T follicular helper cell (primary cell): ENCODE results near the gene GPM6B.

Experiments
- DNase-seq: peaks from one replicate; pipeline ENCODE4 v3.0.0-alpha.2; 2020; ENCODE audit warnings: low read depth

Gene GPM6B

DNA sequence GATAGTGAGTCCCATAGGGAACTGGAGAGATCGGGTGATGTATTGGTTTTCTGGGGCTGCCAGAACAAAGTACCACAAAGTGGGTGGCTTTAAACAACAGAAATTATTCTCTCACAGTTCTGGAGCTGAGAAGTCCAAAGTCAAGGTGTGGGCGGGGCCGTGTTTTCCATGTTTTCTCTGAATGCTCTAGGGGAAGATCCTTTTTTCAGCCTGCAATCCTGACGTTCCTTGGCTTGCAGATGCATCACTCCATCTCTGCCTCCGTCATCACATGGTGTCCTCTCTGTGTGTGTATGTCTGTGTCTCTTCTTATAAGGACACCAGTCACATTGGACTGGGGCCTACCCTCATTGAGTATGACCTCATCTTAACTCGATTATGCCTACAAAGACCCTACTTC lies 7.9 kb upstream of the GPM6B start:
- DNase-seq = no peak

GRCh38 chrX:13821738-13822137 lies 4.8 kb upstream of the GPM6B start:
- no peak for DNase-seq

DNA sequence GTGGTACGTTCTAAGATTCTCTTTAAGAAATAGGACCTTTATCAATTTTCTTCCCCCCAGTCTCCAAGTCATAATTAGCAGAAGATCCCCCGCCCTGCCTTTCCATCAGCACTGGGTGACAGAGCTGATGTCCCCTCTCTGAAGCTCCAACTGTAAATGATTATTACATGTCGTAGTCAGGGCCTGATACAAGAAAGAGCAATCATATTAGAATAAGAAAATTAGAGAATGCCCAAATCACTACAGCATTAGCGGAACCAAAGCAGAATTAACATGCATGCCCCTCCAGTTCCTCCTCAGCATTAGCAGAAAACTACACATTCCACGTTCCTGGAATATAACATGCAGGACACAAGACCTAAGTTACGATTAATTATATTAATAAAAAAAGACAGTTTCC lies 717 bp downstream of the GPM6B start:
- DNase-seq = no peak

- no peak for DNase-seq
Measured at GRCh38 chrX:13815664-13816063, 1.2 kb downstream of the GPM6B start.

DNA sequence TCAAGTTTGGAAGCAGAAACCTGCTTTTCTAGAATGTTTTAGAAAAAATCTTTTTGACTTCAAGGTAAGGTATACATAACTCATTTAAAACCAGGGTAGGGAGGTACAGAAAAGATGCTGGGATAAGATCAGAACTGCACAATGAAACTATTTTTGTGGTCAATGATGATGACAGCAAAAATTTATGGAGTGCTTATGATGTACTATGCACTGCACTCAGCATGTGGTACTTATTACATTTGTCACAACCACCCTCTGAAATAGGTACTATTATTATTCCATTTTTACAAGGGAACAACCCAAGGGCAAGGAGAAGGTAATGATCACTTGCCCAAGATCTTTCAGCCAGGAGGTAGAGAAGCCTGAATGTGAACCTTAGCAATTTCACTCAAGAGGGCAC lies 8.0 kb downstream of the GPM6B start:
- DNase-seq = no peak

- no peak for DNase-seq
Measured at GRCh38 chrX:13808293-13808692, 8.6 kb downstream of the GPM6B start.

DNA sequence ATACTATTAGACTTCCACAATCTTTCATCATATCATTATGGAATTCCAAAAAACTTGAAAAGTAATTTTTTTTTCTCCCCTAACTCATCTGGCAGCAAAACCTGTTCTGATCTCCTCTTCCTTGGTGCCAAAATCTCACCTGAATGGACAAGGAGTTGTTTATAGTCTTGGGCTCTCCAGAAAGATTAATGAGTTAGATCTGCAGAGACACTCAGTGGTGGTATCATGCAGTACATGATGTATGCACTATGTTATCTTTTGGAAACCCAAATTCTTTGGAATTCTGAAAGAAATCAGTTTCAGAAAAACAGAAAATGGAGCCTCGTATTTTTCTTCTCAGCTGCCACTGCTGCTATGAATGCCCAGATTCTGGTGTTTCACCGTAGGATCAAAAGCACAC lies 11.7 kb downstream of the GPM6B start:
- DNase-seq = no peak

GRCh38 chrX:13803116-13803515 lies 13.8 kb downstream of the GPM6B start:
- DNase-seq = no peak

- no peak for DNase-seq
Measured at GRCh38 chrX:13798184-13798583, 18.7 kb downstream of the GPM6B start.

DNA sequence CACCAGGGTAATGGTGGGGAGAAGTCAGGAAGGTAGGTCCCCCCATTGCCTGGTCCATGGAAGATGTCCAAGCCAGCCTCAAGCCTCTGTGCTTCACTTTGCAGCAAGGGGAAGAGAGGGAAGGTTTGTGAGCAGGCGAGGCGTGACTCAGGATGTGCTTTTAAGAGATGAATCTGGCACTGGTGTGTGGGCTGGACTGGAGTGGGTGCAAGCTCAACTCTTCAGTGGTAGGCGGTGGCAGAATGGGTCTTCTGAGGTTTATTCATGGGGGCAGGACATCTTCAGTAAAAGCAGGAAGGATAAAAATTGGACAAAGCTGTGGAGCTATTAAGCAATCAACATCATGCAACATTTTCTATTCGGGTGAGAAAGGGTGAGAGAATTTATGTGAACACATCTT lies 19.4 kb downstream of the GPM6B start:
- DNase-seq = no peak

DNA sequence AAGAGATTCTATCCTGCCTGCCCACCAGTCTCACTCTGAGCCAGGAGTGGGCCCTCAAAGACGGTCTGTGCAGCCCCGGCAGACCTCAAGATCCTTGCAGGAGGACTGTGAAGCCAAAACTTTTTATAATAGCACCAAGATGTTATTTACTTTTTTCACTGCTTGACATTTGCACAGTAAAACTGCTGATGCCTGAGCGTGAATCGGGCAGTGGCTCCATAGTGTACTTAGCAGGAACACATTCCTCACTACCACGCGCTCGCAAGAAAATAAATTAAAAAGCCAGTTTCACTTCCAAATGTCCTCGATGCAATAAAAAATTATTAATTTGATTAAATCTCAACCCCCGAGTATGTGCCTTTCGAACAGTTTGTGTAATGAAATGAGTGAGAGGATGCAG lies 22.5 kb downstream of the GPM6B start:
- no peak for DNase-seq

GRCh38 chrX:13793897-13794296 lies 23.0 kb downstream of the GPM6B start:
- DNase-seq = no peak

- DNase-seq = no peak
Measured at GRCh38 chrX:13791559-13791958, 25.3 kb downstream of the GPM6B start.

GRCh38 chrX:13791145-13791544 lies 25.7 kb downstream of the GPM6B start:
- DNase-seq = no peak

DNA sequence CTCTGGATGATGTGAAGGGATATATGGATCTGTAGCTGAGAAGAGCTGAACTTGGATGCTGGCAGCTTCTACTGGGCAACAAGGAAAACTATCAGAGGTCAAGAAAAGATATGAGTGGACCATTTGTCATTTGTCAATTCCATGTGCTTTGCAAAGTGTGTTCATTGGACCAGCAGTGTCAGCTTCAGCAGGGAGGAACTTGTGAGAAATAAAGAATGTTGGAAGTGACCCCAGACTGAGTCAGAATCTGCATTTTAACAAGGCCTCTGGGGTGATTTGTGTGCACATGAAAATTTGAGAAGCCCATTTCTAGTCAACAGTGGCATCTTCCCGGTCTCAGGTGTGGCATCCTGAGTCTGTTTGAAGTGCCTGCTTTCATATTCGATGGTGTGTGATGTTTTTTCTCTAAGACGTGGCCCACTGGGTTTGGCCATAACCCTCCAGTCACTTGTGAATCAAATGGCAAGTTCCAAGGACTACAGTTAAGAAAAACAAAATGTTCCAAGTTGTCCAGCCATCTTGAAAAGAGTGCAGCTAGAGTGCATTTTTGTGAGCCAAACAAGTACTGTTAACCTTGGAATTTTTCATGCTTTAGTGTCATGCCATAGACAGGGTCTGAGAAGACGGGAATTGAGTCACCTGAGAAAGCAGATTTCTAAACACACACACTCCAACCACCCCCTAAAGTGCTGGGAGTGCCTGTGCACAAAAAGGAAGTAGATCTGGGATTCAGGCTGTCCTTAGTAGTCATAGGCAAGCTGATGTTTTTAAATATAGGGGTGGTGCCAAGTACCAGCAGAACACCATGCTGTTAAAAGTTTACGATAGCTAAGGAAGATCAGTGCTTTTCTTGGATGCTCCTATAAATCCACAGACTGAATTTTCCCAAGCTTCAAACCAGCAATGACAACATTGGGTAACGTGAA lies 26.4 kb downstream of the GPM6B start:
- no peak for DNase-seq

- no peak for DNase-seq
Measured at GRCh38 chrX:13786048-13786447, 30.8 kb downstream of the GPM6B start.

DNA sequence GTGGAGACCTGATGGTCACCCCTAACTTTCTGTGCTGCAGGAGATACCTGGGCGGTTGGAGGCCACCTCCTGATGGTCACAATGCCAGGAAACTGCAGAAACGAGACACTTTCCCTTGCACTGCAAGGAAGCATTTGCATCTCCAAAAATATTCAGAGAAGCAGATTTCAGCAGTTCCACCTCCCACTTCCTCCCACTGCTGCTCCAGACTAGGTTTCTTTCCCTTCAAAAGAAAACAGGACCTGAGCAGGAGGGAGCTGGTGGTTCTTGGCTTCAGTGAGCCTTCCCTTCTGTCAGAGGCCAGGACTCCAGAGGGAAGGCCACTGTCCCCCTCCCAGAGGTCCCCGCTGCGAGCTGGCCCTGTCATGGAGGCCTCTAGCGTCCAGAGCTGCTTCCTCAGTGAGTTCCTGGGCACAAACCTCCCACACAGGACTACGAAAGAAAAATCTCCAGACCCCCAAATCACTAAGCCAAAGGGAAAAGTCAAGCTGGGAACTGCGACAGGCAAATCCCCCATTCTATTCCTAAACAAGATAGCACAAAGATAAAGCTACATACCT lies 35.9 kb downstream of the GPM6B start:
- DNase-seq = no peak

DNA sequence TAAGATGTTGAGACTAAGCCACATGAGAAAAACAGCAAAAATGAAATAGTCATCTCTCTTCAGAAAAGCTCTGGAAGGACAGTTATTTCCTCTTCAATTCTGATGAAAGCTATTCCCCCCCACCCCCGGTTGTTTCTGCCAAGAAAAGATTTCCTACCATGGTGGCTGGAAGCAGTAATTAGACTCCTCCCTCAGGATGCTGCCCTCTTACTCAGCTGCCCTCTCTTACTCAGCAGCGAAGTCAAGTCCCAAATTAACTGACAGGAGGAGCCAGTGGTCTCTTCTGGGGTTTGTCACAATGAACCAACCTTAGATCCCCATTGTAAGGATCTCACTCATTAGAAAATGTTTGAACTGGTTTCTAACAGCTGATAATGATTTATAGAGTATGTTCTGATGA lies 38.0 kb downstream of the GPM6B start:
- no peak for DNase-seq

GRCh38 chrX:13776387-13776786 lies 40.5 kb downstream of the GPM6B start:
- DNase-seq = no peak

DNA sequence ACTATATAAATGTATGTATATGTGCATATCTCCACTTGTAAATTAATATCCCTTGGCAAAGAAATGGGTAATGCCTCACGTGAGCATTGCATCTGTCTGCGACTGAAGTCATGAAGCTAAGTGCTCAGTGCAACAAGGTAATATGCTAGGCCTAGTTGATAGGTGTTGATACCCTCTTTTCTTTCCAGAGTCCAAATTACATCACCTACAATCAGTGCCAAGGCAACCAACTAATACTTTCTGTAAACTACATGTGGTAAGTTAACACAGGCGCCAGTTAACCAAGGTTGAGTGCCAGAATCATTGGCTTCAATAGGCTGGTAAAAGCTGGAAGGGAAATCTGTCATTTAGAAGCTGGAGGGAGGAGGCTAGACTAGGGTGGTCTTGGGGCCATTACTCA lies 41.1 kb downstream of the GPM6B start:
- DNase-seq = no peak

DNA sequence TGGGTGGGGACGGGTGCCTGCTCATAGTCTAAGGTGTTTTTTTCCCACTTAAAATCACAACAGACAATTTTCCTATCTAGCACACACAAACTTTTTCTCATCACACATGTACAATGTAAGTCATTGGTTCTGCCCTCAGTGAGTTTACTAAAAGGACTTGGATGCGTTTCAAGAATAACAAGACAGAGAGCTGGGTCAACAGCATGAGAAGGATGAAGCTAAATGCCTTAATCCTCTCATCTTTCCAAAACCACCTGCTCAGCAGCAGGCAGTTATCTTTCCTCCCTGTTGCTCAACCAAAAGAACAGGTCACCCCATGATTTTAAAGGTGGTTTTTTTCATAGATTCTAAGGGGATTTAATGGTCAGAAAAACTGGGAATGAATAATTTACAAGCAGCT lies 42.2 kb downstream of the GPM6B start:
- no peak for DNase-seq

DNA sequence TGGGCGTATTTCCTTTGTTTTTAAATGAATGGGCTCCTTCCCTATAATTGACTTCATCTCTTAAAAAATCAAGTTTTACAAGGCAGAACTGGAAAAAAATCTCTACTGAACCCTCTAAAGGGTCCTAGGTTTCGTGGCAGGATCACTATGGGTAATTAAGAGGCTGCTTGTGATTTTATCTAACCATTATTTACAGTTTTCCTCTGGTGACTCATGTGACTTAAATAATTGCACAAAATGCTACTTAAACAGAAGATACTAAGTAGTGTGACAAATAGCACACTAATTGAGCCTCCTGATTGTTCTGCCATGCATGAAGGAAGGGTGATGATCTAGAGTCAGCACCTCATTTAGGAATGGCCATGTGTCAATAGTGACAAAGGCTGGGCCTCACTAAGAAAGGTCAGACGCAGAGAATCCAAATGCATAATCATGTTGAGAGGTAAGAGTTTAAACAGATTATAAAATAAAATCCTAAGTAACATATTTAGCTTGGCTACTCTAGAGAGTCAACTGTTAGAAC lies 46.8 kb downstream of the GPM6B start:
- DNase-seq = no peak

DNA sequence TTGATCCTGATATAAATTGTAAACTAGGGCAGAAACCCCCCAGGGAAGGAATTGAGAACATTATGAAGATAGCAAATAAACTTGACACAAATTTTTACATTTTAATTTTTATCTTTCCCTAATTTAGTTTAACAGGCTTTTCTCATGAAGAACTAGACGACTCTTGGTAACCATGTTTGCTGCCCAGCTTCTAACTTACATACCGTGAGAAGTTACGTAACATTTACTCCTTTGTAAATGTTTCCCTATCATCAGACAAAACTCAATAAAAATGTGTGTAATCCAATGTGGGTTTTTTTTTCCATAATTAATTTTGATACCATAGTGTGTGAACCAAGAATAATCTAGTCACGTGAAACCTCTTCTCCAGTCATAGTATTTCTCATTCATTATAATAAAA lies 48.0 kb downstream of the GPM6B start:
- DNase-seq = no peak

GRCh38 chrX:13764765-13765164 lies 52.1 kb downstream of the GPM6B start:
- no peak for DNase-seq
